SH-SY5Y (cell line): ENCODE results near the gene CFAP20DC.

Experiments used
- GATA2 ChIP-seq: IDR thresholded peaks from 2 replicates; pipeline ENCODE4 v1.6.1; 2011; ENCODE audit warnings: mild to moderate bottlenecking, low read depth, low read length
- GATA3 ChIP-seq: IDR thresholded peaks from 2 replicates; pipeline ENCODE4 v1.6.1; 2011; ENCODE audit warnings: low read depth, mild to moderate bottlenecking, low read length, moderate library complexity

- peak; percentile 63 for TF ChIP-seq GATA2
- TF ChIP-seq GATA3 = 0 out of 2 replicates have a peak, but pooled peaks have one; percentile 51
Measured at GRCh38 chr3:58751882-58752567, 297.8 kb downstream of the CFAP20DC start.
